GM20431 (cell line): ENCODE data around the gene TGFB1I1.
"Not testable (repeated sequence)": the region's sequence is repeated elsewhere in the genome, so short reads cannot be mapped to it uniquely, and the experiment has no call there.

Experiments used
- in situ Hi-C: fragments of 300-500 bp; cut with MseI, MboI; formaldehyde crosslinking; loops from one replicate; pipeline ENCODE4 v1.15.0; 2020; ENCODE audit warnings: low sequenced_read_pairs; ENCODE audit not compliant: unreplicated experiment

The TGFB1I1 gene

DNA sequence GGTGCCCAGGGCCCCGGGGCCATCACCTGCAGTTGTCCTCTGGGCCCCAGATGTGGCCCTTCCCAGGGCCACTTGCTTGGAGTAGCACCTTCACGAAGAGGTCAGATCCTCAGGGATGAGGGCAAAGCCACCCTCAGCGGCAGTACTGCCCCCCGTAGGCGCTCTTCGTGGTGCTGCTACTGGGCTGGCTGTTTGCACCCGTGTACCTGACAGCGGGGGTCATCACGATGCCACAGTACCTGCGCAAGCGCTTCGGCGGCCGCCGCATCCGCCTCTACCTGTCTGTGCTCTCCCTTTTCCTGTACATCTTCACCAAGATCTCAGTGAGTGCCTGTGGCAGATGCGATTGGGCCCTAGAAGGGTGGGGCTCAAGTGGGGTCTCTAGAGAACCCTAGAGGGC is 13.6 kb downstream of the TGFB1I1 start:
- in situ Hi-C loops, result no loop called here

- in situ Hi-C loops, result no loop called here
These were observed 14.1 kb downstream of the TGFB1I1 start for GRCh38 chr16:31486045-31486444.

GRCh38 chr16:31487071-31487719 is 15.2 kb downstream of the TGFB1I1 start:
- in situ Hi-C loops, result no loop called here

GRCh38 chr16:31487720-31488467 is 15.9 kb downstream of the TGFB1I1 start:
- in situ Hi-C loops, result no loop called here

DNA sequence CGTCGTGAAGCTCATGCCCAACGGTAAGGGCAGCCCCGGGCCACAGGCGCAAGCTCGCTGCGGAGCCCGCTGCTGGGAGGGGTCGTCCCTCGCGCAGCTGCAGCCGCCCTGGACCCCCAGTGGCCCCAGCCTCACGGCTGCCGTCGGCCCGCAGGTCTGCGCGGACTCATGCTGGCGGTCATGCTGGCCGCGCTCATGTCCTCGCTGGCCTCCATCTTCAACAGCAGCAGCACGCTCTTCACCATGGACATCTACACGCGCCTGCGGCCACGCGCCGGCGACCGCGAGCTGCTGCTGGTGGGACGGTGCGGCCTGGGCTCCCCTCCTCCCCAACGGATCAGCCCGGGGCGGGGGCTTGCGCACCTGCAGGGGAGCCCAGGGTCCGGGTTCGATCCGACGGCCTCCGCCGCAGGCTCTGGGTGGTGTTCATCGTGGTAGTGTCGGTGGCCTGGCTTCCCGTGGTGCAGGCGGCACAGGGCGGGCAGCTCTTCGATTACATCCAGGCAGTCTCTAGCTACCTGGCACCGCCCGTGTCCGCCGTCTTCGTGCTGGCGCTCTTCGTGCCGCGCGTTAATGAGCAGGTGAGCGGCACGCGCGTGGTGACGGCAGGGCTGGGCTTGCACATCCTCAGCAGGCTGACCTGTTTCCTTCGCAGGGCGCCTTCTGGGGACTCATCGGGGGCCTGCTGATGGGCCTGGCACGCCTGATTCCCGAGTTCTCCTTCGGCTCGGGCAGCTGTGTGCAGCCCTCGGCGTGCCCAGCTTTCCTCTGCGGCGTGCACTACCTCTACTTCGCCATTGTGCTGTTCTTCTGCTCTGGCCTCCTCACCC is 16.7 kb downstream of the TGFB1I1 start:
- in situ Hi-C loops, result no loop called here

DNA sequence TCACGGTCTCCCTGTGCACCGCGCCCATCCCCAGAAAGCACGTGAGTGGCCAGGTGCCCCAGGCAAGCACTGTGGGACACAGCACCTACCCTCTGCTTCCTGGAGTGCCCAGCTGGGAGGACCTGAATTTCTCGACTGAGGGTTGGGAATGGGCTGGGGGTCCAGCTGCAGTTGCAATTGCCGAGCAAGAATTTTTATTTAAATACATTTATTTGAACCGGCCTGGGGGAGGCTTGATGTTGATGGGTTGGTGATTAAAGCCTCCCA is 17.3 kb downstream of the TGFB1I1 start:
- in situ Hi-C loops, result no loop called here

- in situ Hi-C loops, result no loop called here
These were observed 17.9 kb downstream of the TGFB1I1 start for GRCh38 chr16:31489616-31490584.

DNA sequence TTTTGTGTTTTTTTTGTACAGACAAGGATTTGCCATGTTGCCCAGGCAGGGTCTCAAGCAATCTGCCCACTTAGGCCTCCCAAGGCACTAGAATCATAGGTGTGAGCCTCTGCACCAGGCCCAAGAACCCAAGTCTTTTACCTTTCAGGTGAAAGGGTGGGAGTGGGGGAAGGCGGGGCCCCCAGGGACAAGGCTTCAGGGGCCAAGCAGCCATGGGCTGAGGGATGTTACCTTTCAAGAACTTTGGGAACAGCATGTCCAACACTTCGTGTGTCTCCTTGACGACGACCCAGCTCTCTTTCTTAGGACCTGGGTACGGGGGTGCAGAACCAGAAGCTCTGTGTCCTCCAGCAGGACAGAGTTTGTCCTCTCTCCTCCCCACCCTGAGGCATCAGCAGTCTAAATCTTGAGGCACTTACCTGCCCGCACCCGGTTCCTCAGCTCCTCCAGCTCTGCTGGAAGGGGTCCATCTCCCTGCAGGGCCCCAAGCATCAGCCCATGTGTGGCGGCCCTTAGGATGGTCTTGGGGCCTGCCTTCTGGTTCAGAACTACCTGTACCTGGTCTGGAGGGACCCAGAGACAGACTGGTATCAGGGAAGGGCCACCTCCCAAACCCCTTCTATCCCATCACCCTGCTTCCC is 19.9 kb downstream of the TGFB1I1 start:
- in situ Hi-C loops, result no loop called here

DNA sequence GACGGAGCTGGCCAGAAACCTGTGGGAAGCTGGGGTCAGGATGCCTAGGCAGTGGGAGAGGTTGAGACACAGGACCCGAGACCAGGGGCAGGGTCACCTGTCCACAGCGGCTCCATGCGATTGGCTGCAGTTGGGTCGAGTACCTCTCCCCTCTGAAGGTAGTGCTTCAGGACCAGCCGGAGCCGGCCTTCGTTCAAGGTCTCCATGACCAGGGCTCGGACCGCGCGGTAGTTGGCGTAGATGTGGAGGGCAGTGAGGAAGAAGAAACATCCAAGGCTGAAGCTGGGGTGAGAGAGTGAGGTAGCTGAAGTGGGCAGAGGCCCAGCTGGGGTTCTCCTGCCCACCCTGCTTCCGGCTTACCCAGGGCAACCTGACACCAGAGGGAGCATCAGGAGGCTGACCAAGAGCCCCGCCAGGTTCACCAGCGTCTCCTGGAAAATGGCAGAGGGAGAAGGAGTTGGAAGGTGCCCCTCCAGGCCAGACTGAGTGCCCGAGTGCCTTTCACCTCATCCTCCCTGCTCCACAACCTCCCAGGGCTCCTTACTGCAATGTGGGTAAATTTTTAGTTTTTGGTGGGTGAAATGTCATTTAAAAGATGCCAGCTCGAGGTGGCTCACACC is 21.7 kb downstream of the TGFB1I1 start:
- in situ Hi-C loops, result no loop called here

DNA sequence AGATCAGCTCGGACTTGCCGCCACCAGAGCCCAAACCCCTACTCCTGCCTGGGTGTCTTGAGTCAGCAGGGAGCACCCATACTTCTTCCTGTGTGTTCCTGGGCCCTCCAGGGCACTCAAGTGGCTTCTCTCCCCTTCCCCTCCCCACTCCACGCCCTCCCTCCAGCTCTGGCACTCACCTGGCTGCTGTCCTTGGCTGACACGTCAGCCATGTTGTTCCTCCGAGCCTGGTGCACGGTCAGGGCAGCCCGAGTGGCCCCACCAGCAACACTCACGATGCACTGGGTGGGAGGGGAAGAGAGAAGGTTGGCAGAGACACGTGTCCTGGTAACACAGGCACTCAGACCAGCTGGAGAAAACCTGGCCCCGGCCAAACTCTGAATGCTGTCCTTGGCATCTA is 24.7 kb downstream of the TGFB1I1 start:
- in situ Hi-C loops, result no loop called here

DNA sequence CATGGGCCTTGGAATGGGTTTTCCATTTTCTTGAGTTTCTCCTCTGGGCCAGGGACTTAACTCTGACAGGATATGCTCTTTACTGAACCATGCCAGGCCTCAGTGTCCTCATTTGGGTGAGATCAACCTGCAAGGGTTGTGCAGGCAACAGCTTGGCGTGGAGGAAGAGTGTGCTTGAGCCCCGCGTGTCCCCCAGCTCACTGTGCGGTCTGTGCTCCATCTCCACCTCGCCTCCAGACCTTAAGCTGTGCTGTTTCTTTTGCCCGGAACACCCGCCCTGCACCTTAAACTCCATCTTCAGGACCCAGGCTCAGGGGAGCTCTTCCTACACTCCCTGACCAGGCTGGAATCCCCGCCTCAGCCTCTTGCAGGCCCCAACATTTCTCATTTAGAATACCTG is 26.5 kb downstream of the TGFB1I1 start:
- in situ Hi-C loops, result no loop called here

DNA sequence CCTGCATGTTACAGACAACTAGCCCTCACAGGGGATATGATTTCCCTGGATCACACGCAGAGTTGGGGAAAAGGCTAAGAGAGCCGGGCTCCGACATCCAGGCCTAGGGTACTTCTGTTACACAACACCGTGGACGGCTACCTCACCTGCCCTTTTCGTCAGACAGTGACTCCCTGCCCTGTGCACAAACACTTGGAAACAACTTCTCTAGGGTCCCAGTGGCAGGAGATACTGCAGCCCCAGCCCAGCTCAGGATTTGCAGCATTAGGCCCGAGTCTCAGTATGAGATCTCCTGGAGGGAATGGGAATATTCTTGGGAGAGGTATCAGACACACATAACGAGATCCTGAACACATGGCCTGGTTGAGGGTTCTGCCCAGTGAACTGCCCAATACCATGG is 28.0 kb downstream of the TGFB1I1 start:
- in situ Hi-C loops, result no loop called here

DNA sequence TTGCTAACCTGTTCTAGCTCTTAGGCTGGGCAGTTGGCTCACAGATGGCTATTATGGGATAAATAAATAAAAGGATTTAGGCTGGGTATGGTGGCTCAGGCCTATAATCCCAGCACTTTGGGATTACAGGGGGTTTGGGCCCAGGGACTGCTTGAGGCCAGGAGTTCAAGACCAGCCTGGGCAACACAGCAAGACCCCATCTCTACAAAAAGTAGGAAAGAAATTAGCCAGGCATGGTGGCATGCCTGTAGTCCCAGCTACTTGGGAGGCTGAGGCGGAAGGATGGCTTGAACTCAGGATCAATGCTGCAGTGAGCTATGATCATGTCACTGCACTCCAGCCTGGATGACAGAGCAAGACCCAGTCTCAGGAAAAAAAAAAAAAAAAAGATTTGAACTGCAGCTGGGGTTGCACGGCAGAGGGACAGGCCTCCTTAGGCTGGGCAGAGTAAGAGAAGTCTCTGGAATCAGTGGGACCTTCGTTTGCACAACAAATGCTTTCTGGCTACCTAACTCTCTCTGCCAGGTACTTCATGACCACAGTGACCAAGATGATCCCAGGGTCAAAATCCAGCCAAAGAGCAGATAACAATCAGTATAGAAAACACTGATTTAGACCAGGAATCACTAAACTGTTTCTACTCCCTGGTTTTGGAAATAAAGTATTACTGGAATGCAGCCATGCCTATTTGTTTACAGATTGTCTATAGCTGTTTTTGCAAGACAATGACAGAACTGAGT is 29.4 kb downstream of the TGFB1I1 start:
- in situ Hi-C loops, result no loop called here

DNA sequence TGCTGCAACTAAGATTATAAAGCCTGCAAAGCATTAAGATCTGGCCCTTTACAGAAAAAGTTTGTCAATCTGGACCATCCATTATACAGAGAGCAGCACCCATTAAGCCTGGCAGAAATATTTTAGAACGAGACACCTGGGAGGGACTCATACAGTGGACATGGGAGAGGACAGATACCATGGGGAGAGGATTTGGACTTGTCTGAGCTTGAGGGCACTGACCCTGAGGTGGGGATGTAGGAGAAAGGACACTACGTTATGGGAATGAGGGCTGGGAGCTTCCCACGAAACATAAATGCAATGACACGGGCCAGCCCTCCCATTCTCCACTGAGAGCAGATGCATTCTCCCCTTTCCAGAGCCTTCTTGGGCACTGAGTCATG is 30.0 kb downstream of the TGFB1I1 start:
- in situ Hi-C loops, result no loop called here

DNA sequence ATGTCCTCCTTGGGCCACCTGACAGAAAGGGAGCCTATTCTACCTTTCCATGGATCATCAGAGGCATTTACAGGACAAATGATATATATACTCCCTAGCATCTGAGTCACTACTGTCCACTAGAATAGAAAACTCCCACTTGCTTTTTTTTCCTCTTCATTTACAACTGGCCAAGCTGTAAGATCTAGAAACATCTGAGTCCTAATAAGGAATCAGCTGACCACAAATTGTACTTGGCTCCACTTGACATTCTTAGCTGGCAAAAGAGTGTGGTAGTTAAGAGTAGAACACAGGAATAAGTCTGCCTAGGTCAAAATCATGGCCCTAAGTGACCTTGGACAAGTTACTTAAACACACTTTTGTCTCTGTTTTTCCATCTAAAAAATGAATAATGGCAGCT is 31.0 kb downstream of the TGFB1I1 start:
- in situ Hi-C loops, result no loop called here

GRCh38 chr16:31503555-31503954 is 31.6 kb downstream of the TGFB1I1 start:
- in situ Hi-C loops, result not testable (repeated sequence)

DNA sequence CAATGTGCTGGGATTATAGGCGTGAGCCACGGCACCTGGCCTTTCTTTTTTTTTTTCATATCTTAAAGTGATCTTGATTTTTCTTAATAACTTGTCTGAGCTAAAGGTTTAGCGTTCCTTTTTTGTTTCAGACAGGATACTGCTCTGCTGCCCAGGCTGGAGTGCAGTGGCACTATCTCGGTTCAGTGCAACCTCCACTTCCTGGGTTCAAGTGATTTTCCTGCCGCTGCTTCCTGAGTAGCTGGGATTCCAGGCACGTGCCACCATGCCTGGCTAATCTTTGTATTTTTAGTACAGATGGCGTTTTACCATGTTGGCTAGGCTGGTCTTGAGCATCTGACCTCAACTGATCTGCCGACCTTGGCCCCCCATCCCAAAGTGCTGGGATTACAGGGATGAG is 32.2 kb downstream of the TGFB1I1 start:
- in situ Hi-C loops, result no loop called here

- in situ Hi-C loops, result no loop called here
These were observed 33.5 kb downstream of the TGFB1I1 start for GRCh38 chr16:31505483-31505882.

DNA sequence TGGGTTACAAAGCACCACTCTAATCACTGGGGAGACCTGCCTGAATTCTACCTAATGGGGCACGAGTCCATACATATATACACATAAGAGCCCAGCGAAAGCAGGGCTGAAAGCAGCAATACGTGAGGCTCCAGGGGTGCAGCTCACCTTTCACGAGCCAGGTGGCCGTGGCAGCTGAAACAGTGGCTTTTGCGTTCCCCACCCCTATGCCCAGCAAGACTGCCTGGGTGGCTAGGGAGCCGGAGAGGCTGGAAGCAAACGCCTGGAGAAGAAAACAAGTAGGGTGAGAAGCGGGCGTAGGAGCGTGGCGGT is 35.6 kb downstream of the TGFB1I1 start:
- in situ Hi-C loops, result no loop called here
